22Rv1 (cell line): ENCODE measurements around the gene ACOX1.

Source experiments
- ZFX ChIP-seq: fragments of 450-650 bp; IDR thresholded peaks from 2 replicates; pipeline ENCODE4 v1.6.1; 2017; ENCODE audit warnings: antibody characterized with exemption, borderline replicate concordance
- TF ChIP-seq, protein P1 (sequence below): fragments of 450-650 bp; IDR thresholded peaks from 2 replicates; pipeline ENCODE4 v1.5.1; 2017; ENCODE audit warnings: mild to moderate bottlenecking

DNA sequence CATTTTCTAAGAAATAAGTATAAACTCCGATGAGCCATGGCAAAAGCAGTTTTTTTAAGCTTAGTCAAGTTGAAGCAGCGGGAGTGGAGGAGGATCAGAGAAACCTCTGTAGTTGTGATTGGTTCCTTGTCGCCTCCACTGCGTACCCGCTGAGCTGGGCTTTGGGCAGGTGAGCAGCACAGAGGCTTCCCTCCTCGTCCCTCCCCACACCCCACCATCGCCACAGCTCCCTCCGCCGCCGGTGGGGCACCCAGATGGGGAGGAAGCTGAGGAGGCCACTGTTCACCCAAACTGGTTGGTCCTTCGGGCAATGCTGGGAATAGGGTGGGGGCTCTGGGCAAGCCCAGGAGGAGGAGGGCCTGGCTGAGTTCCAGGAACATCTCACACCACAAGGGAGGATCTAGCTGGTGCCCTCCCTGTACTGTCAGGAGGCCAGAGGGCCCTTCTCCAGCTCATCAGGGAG is 69.1 kb downstream of the ACOX1 start:
- TF ChIP-seq, protein P1, sequence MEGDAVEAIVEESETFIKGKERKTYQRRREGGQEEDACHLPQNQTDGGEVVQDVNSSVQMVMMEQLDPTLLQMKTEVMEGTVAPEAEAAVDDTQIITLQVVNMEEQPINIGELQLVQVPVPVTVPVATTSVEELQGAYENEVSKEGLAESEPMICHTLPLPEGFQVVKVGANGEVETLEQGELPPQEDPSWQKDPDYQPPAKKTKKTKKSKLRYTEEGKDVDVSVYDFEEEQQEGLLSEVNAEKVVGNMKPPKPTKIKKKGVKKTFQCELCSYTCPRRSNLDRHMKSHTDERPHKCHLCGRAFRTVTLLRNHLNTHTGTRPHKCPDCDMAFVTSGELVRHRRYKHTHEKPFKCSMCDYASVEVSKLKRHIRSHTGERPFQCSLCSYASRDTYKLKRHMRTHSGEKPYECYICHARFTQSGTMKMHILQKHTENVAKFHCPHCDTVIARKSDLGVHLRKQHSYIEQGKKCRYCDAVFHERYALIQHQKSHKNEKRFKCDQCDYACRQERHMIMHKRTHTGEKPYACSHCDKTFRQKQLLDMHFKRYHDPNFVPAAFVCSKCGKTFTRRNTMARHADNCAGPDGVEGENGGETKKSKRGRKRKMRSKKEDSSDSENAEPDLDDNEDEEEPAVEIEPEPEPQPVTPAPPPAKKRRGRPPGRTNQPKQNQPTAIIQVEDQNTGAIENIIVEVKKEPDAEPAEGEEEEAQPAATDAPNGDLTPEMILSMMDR = no peak
- no peak for TF ChIP-seq ZFX
